Astrocyte of the cerebellum (primary cell): ENCODE data around the gene CYTH3.

Experiments
- DNase-seq: peaks from one replicate; pipeline ENCODE4 v3.0.0-alpha.2; 2011; ENCODE audit warnings: low read depth
- H3K4me3 ChIP-seq: 2 replicates; pipeline ENCODE4 v1.5.1; 2011; ENCODE audit warnings: mild to moderate bottlenecking, low read depth, low read length, moderate library complexity
- CTCF ChIP-seq: IDR thresholded peaks from 2 replicates; pipeline ENCODE4 v1.5.1; 2012; ENCODE audit warnings: low read length, low read depth, moderate library complexity, mild to moderate bottlenecking; ENCODE audit errors: missing control alignments
- in situ Hi-C: cut with HindIII; loops from 2 replicates; pipeline ENCODE4 v1.10.0; 2017; ENCODE audit warnings: low sequenced_read_pairs

CYTH3 gene

DNA sequence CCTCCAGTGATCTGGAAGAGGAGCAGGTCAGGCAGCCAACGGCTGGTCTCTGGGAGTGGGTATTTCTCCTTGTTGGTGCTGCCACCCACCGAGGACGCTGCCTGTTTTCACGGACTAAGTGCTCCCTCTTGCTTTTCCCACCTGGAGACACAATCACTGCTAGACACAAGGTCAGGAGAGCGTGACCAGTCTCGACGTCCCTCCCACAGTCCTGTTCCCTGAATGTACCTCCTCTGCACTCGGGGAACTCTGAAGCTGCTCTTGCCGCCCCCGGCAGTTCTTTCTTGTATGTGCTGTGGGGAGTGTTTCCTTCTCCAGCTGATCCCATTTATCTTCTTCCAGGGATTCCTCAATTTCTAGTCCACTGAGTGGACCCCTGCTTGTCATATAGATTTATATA is 89.4 kb downstream of the CYTH3 start:
- in situ Hi-C loops = no loop called here
- no peak for DNase-seq
- no peak for TF ChIP-seq CTCF

DNA sequence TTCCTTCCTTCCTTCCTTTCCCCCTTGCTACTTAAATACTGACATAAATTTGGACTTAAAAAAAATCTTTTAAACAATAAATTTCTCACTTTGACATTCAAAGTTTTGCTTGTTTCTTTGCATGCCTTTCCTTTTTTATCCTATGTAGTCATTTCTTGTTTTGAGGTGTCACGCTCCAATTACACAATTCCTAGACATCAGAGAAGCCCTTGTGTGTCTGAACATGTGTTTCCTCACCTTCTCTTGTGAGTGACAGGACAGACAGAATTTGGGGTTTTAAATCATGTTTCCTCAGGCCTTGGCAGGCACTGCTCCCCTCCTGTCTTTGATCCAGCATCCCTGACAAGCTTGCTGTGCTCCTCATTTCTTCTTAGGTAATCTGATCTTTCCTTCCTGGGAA is 91.3 kb downstream of the CYTH3 start:
- in situ Hi-C loops = no loop called here
- no peak overlapping the region for H3K4me3 ChIP-seq
- no peak for TF ChIP-seq CTCF
- no peak for DNase-seq

More for the DNA sequence above, 89.4 kb downstream of the CYTH3 start:
- no peak overlapping the region for H3K4me3 ChIP-seq

GRCh38 chr7:6180344-6180725 is 92.1 kb downstream of the CYTH3 start:
- in situ Hi-C loops = no loop called here
- TF ChIP-seq CTCF = no peak
- no peak overlapping the region for H3K4me3 ChIP-seq

GRCh38 chr7:6179620-6180343 is 92.6 kb downstream of the CYTH3 start:
- no peak for TF ChIP-seq CTCF
- H3K4me3 ChIP-seq = no peak overlapping the region
- no peak for DNase-seq
- in situ Hi-C loops = no loop called here

More at GRCh38 chr7:6180344-6180725, 92.1 kb downstream of the CYTH3 start:
- no peak for DNase-seq

- no peak for DNase-seq
- no peak for TF ChIP-seq CTCF
- in situ Hi-C loops = no loop called here
- no peak overlapping the region for H3K4me3 ChIP-seq
Measured at GRCh38 chr7:6178298-6179029, 94.0 kb downstream of the CYTH3 start.

- in situ Hi-C loops = no loop called here
- no peak for TF ChIP-seq CTCF
- no peak overlapping the region for H3K4me3 ChIP-seq
- peak; percentile 6 for DNase-seq
Measured at GRCh38 chr7:6175645-6176044, 96.8 kb downstream of the CYTH3 start.
